Measurements from ENCODE around the gene CBFA2T2. TPM values are rescaled to one million over a fixed set of nuclear protein-coding genes. Genes with fewer than 3 reads are reported as not detected.
"Not testable (repeated sequence)": the region's sequence is repeated elsewhere in the genome, so short reads cannot be mapped to it uniquely, and the experiment has no call there.

Gene CBFA2T2
- total RNA-seq, 1 experiment from 2014 or later = 13.1 TPM

DNA sequence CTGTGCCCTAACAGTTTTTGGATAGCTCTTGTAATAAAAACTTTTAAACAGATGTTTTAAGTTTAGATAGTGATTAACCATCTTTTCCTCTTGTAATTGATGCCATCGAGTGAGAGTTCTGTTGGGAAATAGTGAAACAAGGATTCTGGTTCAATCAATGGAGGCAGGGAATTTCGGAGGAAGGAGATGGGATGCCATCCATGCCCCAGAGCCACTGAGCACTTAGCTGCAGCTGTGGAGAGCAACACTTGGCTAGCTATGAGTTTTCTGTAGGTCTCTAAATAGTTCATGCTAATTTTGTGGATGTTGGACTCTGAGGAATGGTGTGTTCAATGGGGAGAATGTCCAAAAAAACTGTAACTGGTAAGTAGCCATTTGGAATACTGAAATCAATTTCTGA is 16.7 kb downstream of the CBFA2T2 start:
- BruUV-seq (replicated peaks) = no TSS peak
- no peaks in the 10 kb centered on the region for H3K9me3 ChIP-seq (ENCODE audit: low read depth, low read length, poor library complexity, severe bottlenecking)
- ChIA-PET POLR2A (ENCODE audit: low non-redundant PET) (no interaction called here), CTCF (no interaction called here)
- no peaks in the 10 kb centered on the region for H3K4me1 ChIP-seq (ENCODE audit: insufficient read depth, low read length, poor library complexity, severe bottlenecking)
- no peaks in the 10 kb centered on the region for H3K36me3 ChIP-seq (ENCODE audit: insufficient read depth, low read length, poor library complexity, severe bottlenecking)
- DNase-seq (ENCODE audit: low spot score) = no peak
- TF ChIP-seq EZH2 (IDR thresholded peaks at IDR 0.05; ENCODE audit: borderline replicate concordance, low read depth, low read length, poor library complexity, severe bottlenecking) = no peak
- TF ChIP-seq, protein P1, sequence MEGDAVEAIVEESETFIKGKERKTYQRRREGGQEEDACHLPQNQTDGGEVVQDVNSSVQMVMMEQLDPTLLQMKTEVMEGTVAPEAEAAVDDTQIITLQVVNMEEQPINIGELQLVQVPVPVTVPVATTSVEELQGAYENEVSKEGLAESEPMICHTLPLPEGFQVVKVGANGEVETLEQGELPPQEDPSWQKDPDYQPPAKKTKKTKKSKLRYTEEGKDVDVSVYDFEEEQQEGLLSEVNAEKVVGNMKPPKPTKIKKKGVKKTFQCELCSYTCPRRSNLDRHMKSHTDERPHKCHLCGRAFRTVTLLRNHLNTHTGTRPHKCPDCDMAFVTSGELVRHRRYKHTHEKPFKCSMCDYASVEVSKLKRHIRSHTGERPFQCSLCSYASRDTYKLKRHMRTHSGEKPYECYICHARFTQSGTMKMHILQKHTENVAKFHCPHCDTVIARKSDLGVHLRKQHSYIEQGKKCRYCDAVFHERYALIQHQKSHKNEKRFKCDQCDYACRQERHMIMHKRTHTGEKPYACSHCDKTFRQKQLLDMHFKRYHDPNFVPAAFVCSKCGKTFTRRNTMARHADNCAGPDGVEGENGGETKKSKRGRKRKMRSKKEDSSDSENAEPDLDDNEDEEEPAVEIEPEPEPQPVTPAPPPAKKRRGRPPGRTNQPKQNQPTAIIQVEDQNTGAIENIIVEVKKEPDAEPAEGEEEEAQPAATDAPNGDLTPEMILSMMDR (conservative IDR thresholded peaks at IDR 0.05; ENCODE audit: low read depth, low read length) = no peak
- H3K27me3 ChIP-seq (replicated peaks; ENCODE audit: insufficient read depth, low read depth, low read length, poor library complexity) = no peaks in the 10 kb centered on the region
- no peak overlapping the region for H3K4me3 ChIP-seq (ENCODE audit: low read depth, low read length, poor library complexity, severe bottlenecking)
- H3K27ac ChIP-seq (ENCODE audit: low read depth, low read length, poor library complexity, severe bottlenecking) = no peak overlapping the region
- intact Hi-C loops (cut with micrococcal nuclease; ENCODE audit: unreplicated experiment) = no loop called here

DNA sequence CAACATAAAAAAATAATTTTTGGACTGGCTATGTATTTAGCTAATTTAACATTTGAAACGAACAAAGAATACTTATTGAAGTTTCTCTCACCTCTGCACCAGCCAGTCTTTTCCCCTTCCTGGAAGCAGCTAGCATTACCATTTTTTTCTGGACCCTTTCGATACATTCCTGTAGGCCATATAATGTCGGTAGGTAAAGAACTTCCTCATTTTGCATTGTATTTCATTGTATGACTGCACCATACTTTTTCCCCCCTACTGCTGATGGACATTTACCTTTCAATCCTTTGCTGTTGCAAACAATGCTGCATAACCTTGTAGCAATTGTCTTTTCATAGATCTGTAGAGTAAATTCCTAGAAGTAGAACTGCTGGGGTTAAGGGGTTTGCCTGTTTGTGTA is 17.6 kb downstream of the CBFA2T2 start:
- CTCF ChIA-PET = no interaction called here
- TF ChIP-seq, protein P1 (conservative IDR thresholded peaks at IDR 0.05; ENCODE audit: low read depth, low read length) = no peak
- TF ChIP-seq EZH2 (IDR thresholded peaks at IDR 0.05; ENCODE audit: borderline replicate concordance, low read depth, low read length, poor library complexity, severe bottlenecking) = no peak
- intact Hi-C loops (cut with micrococcal nuclease; ENCODE audit: unreplicated experiment) = no loop called here
- no peaks in the 10 kb centered on the region for H3K9me3 ChIP-seq (ENCODE audit: low read depth, low read length, poor library complexity, severe bottlenecking)
- H3K36me3 ChIP-seq (ENCODE audit: insufficient read depth, low read length, poor library complexity, severe bottlenecking) = no peaks in the 10 kb centered on the region
- no peak overlapping the region for H3K4me3 ChIP-seq (ENCODE audit: low read depth, low read length, poor library complexity, severe bottlenecking)
- H3K27me3 ChIP-seq (replicated peaks; ENCODE audit: insufficient read depth, low read depth, low read length, poor library complexity) = no peaks in the 10 kb centered on the region
- no peaks in the 10 kb centered on the region for H3K4me1 ChIP-seq (ENCODE audit: insufficient read depth, low read length, poor library complexity, severe bottlenecking)
- no peak for DNase-seq (ENCODE audit: low spot score)
- no peak overlapping the region for H3K27ac ChIP-seq (ENCODE audit: low read depth, low read length, poor library complexity, severe bottlenecking)
- no TSS peak for BruUV-seq (replicated peaks)
- POLR2A ChIA-PET (ENCODE audit: low non-redundant PET) = no interaction called here

DNA sequence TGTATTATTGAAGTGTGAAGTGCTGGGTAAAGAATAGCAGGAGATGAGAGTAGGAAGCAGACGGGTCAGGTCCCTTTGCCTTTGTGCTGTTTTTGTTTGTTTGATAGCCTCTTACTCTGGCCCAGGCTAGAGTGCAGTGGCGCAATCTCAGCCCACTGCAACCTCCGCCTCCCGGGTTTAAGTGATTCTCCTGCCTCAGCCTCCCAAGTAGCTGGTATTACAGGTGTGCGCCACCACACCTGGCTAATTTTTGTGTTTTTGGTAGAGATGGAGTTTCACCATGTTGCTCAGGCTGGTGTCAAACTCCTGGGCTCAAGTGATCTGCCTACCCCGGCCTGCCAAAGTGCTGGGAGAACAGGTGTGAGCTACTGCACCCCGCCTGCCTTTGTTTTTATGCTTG is 18.1 kb downstream of the CBFA2T2 start:
- H3K27me3 ChIP-seq (replicated peaks; ENCODE audit: insufficient read depth, low read depth, low read length, poor library complexity); H3K4me3 ChIP-seq (ENCODE audit: low read depth, low read length, poor library complexity, severe bottlenecking); intact Hi-C loops (cut with micrococcal nuclease; ENCODE audit: unreplicated experiment); H3K36me3 ChIP-seq (ENCODE audit: insufficient read depth, low read length, poor library complexity, severe bottlenecking); H3K4me1 ChIP-seq (ENCODE audit: insufficient read depth, low read length, poor library complexity, severe bottlenecking); DNase-seq (ENCODE audit: low spot score); H3K9me3 ChIP-seq (ENCODE audit: low read depth, low read length, poor library complexity, severe bottlenecking); BruUV-seq (replicated peaks); CTCF ChIA-PET; POLR2A ChIA-PET (ENCODE audit: low non-redundant PET); H3K27ac ChIP-seq (ENCODE audit: low read depth, low read length, poor library complexity, severe bottlenecking): not testable (repeated sequence)

DNA sequence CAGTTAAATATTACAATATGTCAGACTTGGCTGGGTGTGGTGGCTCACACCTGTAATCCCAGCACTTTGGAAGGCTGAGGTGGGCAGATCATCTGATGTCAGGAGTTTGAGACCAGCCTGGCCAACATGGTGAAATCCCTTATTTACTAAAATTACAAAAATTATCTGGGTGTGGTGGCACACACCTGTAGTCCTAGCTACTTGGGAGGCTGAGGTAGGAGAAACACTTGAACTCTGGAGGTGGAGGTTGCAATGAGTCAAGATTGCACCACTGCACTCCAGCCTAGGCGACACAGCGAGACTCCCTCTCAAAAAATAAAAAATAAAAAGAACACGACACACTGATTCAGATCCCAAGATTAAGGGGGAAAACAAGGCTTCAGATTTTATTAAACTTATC is 19.2 kb downstream of the CBFA2T2 start:
- BruUV-seq (replicated peaks); H3K4me1 ChIP-seq (ENCODE audit: insufficient read depth, low read length, poor library complexity, severe bottlenecking); POLR2A ChIA-PET (ENCODE audit: low non-redundant PET); H3K4me3 ChIP-seq (ENCODE audit: low read depth, low read length, poor library complexity, severe bottlenecking); CTCF ChIA-PET; H3K9me3 ChIP-seq (ENCODE audit: low read depth, low read length, poor library complexity, severe bottlenecking); H3K27me3 ChIP-seq (replicated peaks; ENCODE audit: insufficient read depth, low read depth, low read length, poor library complexity); DNase-seq (ENCODE audit: low spot score); H3K36me3 ChIP-seq (ENCODE audit: insufficient read depth, low read length, poor library complexity, severe bottlenecking); intact Hi-C loops (cut with micrococcal nuclease; ENCODE audit: unreplicated experiment); H3K27ac ChIP-seq (ENCODE audit: low read depth, low read length, poor library complexity, severe bottlenecking): not testable (repeated sequence)

DNA sequence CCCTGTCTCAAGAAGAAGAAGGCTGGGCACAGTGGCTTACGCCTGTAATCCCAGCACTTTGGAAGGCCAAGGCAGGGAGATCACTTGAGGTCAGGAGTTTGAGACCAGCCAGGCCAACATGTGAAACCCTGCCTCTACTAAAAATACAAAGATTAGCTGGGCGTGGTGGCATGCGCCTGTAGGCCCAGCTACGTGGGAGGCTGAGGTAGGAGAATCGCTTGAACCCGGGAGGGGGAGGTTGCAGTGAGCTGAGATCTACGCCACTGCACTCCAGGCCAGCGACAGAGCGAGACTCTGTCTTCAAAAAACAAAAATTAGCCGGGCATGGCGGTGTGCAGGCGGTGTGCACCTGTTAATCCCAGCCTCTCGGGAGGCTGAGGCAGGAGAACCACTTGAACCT is 22.0 kb downstream of the CBFA2T2 start:
- H3K4me3 ChIP-seq (ENCODE audit: low read depth, low read length, poor library complexity, severe bottlenecking); intact Hi-C loops (cut with micrococcal nuclease; ENCODE audit: unreplicated experiment); CTCF ChIA-PET; DNase-seq (ENCODE audit: low spot score); H3K4me1 ChIP-seq (ENCODE audit: insufficient read depth, low read length, poor library complexity, severe bottlenecking); H3K27ac ChIP-seq (ENCODE audit: low read depth, low read length, poor library complexity, severe bottlenecking); H3K9me3 ChIP-seq (ENCODE audit: low read depth, low read length, poor library complexity, severe bottlenecking); H3K27me3 ChIP-seq (replicated peaks; ENCODE audit: insufficient read depth, low read depth, low read length, poor library complexity); H3K36me3 ChIP-seq (ENCODE audit: insufficient read depth, low read length, poor library complexity, severe bottlenecking); BruUV-seq (replicated peaks); POLR2A ChIA-PET (ENCODE audit: low non-redundant PET): not testable (repeated sequence)

Measured in A673 (cell line).